Gastroesophageal sphincter (tissue), 4 donors: ENCODE measurements around the gene PCBP3. TPM values are rescaled to one million over a fixed set of nuclear protein-coding genes. Genes with fewer than 3 reads are reported as not detected.

Experiments
- ATAC-seq: fragments of 150-250 bp; one replicate; pipeline ENCODE4 v1.9.1; 2016; ENCODE audit warnings: mild to moderate bottlenecking, moderate library complexity
- H3K27ac ChIP-seq, 4 donors: fragments of 200-600 bp; sonication (generic) in 3 of 4; 1 replicate in 3 of 4; 2 replicates in 1 of 4; pipeline ENCODE4 v1.5.1; 2016 to 2019
- H3K27me3 ChIP-seq: fragments of 200-600 bp; sonication (generic); one replicate; pipeline ENCODE4 v1.5.1; 2019
- H3K36me3 ChIP-seq, 2 donors: fragments of 200-600 bp; sonication (generic); one replicate each; pipeline ENCODE4 v1.5.1; 2019; ENCODE audit warnings: control low read depth in 1 of 2
- H3K4me1 ChIP-seq, 3 donors: fragments of 200-600 bp; sonication (generic); 1 replicate in 2 of 3; 2 replicates in 1 of 3; pipeline ENCODE4 v1.5.1; 2016 to 2019; ENCODE audit warnings: control low read depth in 2 of 3
- H3K4me3 ChIP-seq, 2 donors: fragments of 200-600 bp; sonication (generic); one replicate each; pipeline ENCODE4 v1.5.1; 2019; ENCODE audit warnings: mild to moderate bottlenecking in 1 of 2, moderate library complexity in 1 of 2
- H3K9me3 ChIP-seq, 3 donors: fragments of 200-600 bp; sonication (generic); one replicate each; pipeline ENCODE4 v1.5.1; 2017 to 2019; ENCODE audit warnings: control low read depth in 2 of 3
- EP300 ChIP-seq: sonication (generic); formaldehyde crosslinking; IDR thresholded peaks from one replicate; pipeline ENCODE4 v1.6.1; 2017; ENCODE audit warnings: antibody characterized with exemption, mild to moderate bottlenecking
- POLR2A ChIP-seq, 2 donors: fragments of 450-650 bp; IDR thresholded peaks; one replicate each; pipeline ENCODE4 v1.6.1; 2017; ENCODE audit warnings: antibody characterized with exemption in 2 of 2, mild to moderate bottlenecking in 2 of 2, moderate library complexity in 1 of 2
- POLR2AphosphoS5 ChIP-seq: sonication (generic); formaldehyde crosslinking; IDR thresholded peaks from one replicate; pipeline ENCODE4 v1.6.1; 2017; ENCODE audit warnings: antibody characterized with exemption
- WGBS, 2 donors: methylation state at CpG; one replicate each; pipeline ENCODE4 v1.1.5; 2018; ENCODE audit warnings: low coverage in 1 of 2; 5-methylcytosine and 5-hydroxymethylcytosine counted together
- total RNA-seq, 4 donors: library from RNA; depleted of rRNA; stranded (reverse); fragments of >200 nt; gene quantifications; one replicate each; pipeline ENCODE4 v1.1.0, GENCODE V29; 2016
- TF ChIP-seq, protein P1 (sequence below), 4 experiments: fragments of 200-600 bp in 2 of 4; fragments of 450-650 bp in 2 of 4; sonication (generic) in 1 of 4; IDR thresholded peaks; one replicate each; pipeline ENCODE4 v1.5.1; 2017 to 2019; ENCODE audit warnings: antibody characterized with exemption in 4 of 4, mild to moderate bottlenecking in 2 of 4, moderate library complexity in 2 of 4

Gene PCBP3
- total RNA-seq, 4 donors from 2014 or later: 5.1 to 14.8 (median 10.4) TPM

DNA sequence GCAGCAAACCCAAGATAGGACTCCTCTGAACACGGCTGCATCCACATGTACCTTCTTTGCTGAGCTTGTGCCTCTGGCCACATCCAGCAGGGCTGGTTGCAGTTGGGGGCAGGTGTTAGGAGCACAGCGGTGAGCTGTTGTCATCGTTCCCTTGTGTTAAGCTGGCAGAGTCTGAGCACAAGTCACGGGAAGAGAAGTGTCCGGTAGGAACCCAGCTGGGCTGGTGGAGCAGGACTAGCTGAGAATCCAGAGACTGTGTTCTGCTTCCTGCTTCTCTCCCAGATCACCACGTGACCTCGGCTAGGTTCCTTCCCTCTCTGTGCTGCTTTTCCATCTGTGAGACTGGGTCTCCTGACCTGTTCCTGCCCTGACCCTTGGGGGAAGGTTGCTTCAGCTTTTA, 105.1 kb downstream of the PCBP3 start:
- Histone ChIP-seq H3K4me3 (no peak overlapping the region), H3K27me3 (no peaks in the 10 kb centered on the region), H3K36me3 (peaks cover 0 to 8% of the 10 kb centered on the region in 2 donors), H3K4me1 (peaks cover 0 to 11% (median 0%) of the 10 kb centered on the region in 3 donors), H3K27ac (no peak overlapping the region), H3K9me3 (no peaks in the 10 kb centered on the region)
- ATAC-seq: no peak
- TF ChIP-seq POLR2AphosphoS5: no peak
- TF ChIP-seq EP300: no peak
- TF ChIP-seq, protein P1, sequence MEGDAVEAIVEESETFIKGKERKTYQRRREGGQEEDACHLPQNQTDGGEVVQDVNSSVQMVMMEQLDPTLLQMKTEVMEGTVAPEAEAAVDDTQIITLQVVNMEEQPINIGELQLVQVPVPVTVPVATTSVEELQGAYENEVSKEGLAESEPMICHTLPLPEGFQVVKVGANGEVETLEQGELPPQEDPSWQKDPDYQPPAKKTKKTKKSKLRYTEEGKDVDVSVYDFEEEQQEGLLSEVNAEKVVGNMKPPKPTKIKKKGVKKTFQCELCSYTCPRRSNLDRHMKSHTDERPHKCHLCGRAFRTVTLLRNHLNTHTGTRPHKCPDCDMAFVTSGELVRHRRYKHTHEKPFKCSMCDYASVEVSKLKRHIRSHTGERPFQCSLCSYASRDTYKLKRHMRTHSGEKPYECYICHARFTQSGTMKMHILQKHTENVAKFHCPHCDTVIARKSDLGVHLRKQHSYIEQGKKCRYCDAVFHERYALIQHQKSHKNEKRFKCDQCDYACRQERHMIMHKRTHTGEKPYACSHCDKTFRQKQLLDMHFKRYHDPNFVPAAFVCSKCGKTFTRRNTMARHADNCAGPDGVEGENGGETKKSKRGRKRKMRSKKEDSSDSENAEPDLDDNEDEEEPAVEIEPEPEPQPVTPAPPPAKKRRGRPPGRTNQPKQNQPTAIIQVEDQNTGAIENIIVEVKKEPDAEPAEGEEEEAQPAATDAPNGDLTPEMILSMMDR (IDR thresholded peaks at IDR 0.05): no peak
- no peak for TF ChIP-seq POLR2A (IDR thresholded peaks at IDR 0.05)
- 83% methylated on average over 1 of the region's 7 CpGs; no CpG with 5 or more reads in 1 of the 2 donors for WGBS, 2 donors

DNA sequence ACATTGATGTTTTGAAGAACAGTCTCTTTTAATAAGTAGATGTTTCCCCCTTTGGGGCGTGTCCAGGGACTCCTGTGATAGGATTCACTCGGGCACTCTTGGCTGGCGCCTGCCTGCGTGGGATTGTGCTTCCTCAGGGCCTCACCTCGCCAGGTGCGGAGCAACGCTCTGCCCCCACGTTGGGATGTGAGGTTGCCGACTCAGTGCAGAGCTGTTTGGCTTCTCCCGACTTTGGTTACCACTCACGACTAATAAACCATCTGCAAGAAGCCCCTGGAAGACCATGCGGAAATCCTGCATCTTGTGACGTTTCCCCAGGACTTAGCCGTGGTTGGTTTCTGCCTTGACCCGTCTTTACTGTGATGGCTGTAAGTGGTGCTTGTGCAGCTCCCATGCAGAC, 106.4 kb downstream of the PCBP3 start:
- no peaks in the 10 kb centered on the region for H3K27me3 ChIP-seq
- H3K9me3 ChIP-seq: no peaks in the 10 kb centered on the region
- peaks cover 0 to 8% of the 10 kb centered on the region in 2 donors for H3K36me3 ChIP-seq
- no peak for TF ChIP-seq POLR2AphosphoS5
- TF ChIP-seq, protein P1 (IDR thresholded peaks at IDR 0.05): no peak
- no peak for TF ChIP-seq POLR2A (IDR thresholded peaks at IDR 0.05)
- TF ChIP-seq EP300: no peak
- ATAC-seq: no peak
- no peak overlapping the region for H3K4me3 ChIP-seq
- peaks cover 0 to 11% (median 0%) of the 10 kb centered on the region in 3 donors for H3K4me1 ChIP-seq
- no peak overlapping the region for H3K27ac ChIP-seq
- 76 to 80% methylated on average over 1 to 3 of the region's 15 CpGs for WGBS, 2 donors

DNA sequence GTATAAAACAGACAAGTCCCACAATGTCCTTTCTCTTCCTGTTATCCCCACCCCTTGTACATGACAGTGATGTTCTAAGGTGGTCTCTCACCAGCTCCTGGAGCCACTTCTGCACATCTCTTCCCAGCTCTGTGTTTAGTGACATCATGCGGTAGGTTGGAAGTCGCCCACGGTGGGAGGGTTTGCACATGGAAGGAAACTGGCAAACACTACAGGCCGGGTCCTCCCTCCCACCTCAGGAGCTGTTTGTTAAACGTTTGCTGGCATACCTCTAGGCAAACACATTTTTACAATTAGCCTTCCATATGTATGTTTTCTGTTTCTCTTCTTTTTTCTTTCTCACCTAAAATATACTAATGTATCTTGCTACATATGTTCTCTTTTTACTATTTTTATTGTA, 107.4 kb downstream of the PCBP3 start:
- TF ChIP-seq, protein P1 (IDR thresholded peaks at IDR 0.05): no peak
- no peak for TF ChIP-seq POLR2AphosphoS5
- no peak for TF ChIP-seq POLR2A (IDR thresholded peaks at IDR 0.05)
- H3K36me3 ChIP-seq: peaks cover 0 to 8% of the 10 kb centered on the region in 2 donors
- H3K4me3 ChIP-seq: no peak overlapping the region
- peaks cover 0 to 11% (median 0%) of the 10 kb centered on the region in 3 donors for H3K4me1 ChIP-seq
- H3K27me3 ChIP-seq: no peaks in the 10 kb centered on the region
- H3K27ac ChIP-seq: no peak overlapping the region
- peaks cover 0 to 9% (median 0%) of the 10 kb centered on the region in 3 donors for H3K9me3 ChIP-seq
- 37 to 68% methylated on average over 5 of the region's 5 CpGs for WGBS, 2 donors
- no peak for ATAC-seq

DNA sequence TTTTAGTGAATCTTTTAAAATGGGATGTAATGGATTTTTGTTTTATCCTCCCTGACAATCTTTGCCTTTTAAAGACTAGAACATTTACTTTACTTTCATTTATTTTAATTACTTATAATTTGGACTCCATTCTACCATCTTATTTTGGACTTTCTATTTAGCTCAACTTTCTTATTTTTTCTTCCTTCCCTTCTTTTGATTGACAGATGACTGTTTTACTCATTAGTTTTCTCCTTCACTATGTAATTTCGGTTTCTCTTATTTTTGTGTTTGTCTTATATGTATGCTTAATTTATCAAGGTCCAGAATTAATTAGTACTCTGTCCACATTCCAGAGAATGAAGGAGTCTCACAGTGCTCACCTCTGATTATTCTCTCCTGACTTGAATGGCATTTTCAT, 109.9 kb downstream of the PCBP3 start:
- Histone ChIP-seq H3K27ac (no peak overlapping the region), H3K36me3 (peaks cover 0 to 8% of the 10 kb centered on the region in 2 donors), H3K4me3 (no peak overlapping the region), H3K9me3 (peaks cover 0 to 10% (median 0%) of the 10 kb centered on the region in 3 donors), H3K27me3 (no peaks in the 10 kb centered on the region), H3K4me1 (no peaks in the 10 kb centered on the region)
- no peak for TF ChIP-seq POLR2A (IDR thresholded peaks at IDR 0.05)
- TF ChIP-seq, protein P1 (IDR thresholded peaks at IDR 0.05): no peak
- no peak for TF ChIP-seq POLR2AphosphoS5
- no peak for TF ChIP-seq EP300
- ATAC-seq: no peak
- WGBS, 2 donors: 58% methylated on average over 1 of the region's 1 CpG; no CpG with 5 or more reads in 1 of the 2 donors

DNA sequence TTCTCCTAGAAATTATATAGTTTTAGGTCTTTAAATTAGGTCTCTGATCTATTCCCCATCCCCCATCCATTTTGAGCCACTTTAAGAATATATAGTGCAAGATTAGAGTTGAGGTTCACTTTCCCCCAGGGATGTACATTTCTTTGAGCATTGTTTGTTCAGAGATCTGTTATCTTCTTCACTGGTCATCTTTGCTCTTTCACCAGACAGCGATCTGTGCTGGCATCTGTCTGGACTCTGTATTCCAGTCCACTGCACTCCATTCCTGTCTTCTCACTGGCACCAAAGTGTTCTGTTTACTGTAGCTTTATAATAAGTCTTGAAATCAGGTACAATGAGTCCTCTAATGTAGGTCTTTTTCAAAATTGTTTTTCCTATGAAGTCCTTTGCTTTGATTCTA, 112.5 kb downstream of the PCBP3 start:
- H3K9me3 ChIP-seq: peaks cover 0 to 10% (median 0%) of the 10 kb centered on the region in 3 donors
- TF ChIP-seq POLR2AphosphoS5: no peak
- TF ChIP-seq, protein P1 (IDR thresholded peaks at IDR 0.05): no peak
- ATAC-seq: no peak
- H3K36me3 ChIP-seq: no peaks in the 10 kb centered on the region
- WGBS, 2 donors: 91 to 100% methylated on average over 1 of the region's 1 CpG
- no peak overlapping the region for H3K27ac ChIP-seq
- no peaks in the 10 kb centered on the region for H3K4me1 ChIP-seq
- no peak overlapping the region for H3K4me3 ChIP-seq
- H3K27me3 ChIP-seq: no peaks in the 10 kb centered on the region
